ENCODE results near the gene SLAMF9. TPM values are rescaled to one million over a fixed set of nuclear protein-coding genes. Genes with fewer than 3 reads are reported as not detected.
A peak's percentile ranks its signal among the peaks of the same experiment; 100 is the strongest.

The SLAMF9 gene
- total and polyA plus RNA-seq, 8 donors: not detected

GRCh38 chr1:159993911-159994310 is 39.9 kb upstream of the SLAMF9 start:
- peaks cover 0 to 6% of the 10 kb centered on the region in 2 donors for H3K27me3 ChIP-seq
- TF ChIP-seq CTCF (IDR thresholded peaks at IDR 0.05): no peak
- H3K36me3 ChIP-seq: no peaks in the 10 kb centered on the region
- no peak overlapping the region for H3K27ac ChIP-seq
- no peak overlapping the region for H3K4me3 ChIP-seq
- ATAC-seq (no peak), DNase-seq (no peak)
- intact Hi-C loops (cut with DNase I): no loop called here
- H3K9me3 ChIP-seq: no peaks in the 10 kb centered on the region
- no peaks in the 10 kb centered on the region for H3K4me1 ChIP-seq

- intact Hi-C loops (cut with DNase I): no loop called here
- no peaks in the 10 kb centered on the region for H3K9me3 ChIP-seq
- no peaks in the 10 kb centered on the region for H3K36me3 ChIP-seq
- no peak for TF ChIP-seq CTCF (IDR thresholded peaks at IDR 0.05)
- DNase-seq: no peak
- peaks cover 0 to 6% of the 10 kb centered on the region in 2 donors for H3K27me3 ChIP-seq
- H3K4me3 ChIP-seq: no peak overlapping the region
- no peaks in the 10 kb centered on the region for H3K4me1 ChIP-seq
- ATAC-seq: peak; percentile 18
- peak overlapping the region in 1 of 2 donors; percentile 31 for H3K27ac ChIP-seq
These were observed 38.1 kb upstream of the SLAMF9 start for GRCh38 chr1:159992161-159992560.

GRCh38 chr1:159991513-159991912 is 37.5 kb upstream of the SLAMF9 start:
- intact Hi-C loops (cut with DNase I): no loop called here
- DNase-seq (no peak), ATAC-seq (peak; percentile 87)
- Histone ChIP-seq H3K27me3 (peaks cover 0 to 6% of the 10 kb centered on the region in 2 donors), H3K9me3 (no peaks in the 10 kb centered on the region), H3K36me3 (no peaks in the 10 kb centered on the region), H3K4me1 (no peaks in the 10 kb centered on the region), H3K27ac (peak overlapping the region in 1 of 2 donors; percentile 31), H3K4me3 (no peak overlapping the region)
- TF ChIP-seq CTCF (IDR thresholded peaks at IDR 0.05): no peak

- H3K9me3 ChIP-seq: no peaks in the 10 kb centered on the region
- DNase-seq (no peak), ATAC-seq (no peak)
- no peaks in the 10 kb centered on the region for H3K4me1 ChIP-seq
- no peaks in the 10 kb centered on the region for H3K36me3 ChIP-seq
- H3K27ac ChIP-seq: no peak overlapping the region
- intact Hi-C loops (cut with DNase I): no loop called here
- no peak for TF ChIP-seq CTCF (IDR thresholded peaks at IDR 0.05)
- H3K4me3 ChIP-seq: no peak overlapping the region
- peaks cover 0 to 6% of the 10 kb centered on the region in 2 donors for H3K27me3 ChIP-seq
These were observed 36.0 kb upstream of the SLAMF9 start for GRCh38 chr1:159990005-159990404.

- H3K36me3 ChIP-seq: no peaks in the 10 kb centered on the region
- H3K4me1 ChIP-seq: no peaks in the 10 kb centered on the region
- DNase-seq (no peak), ATAC-seq (no peak)
- H3K9me3 ChIP-seq: no peaks in the 10 kb centered on the region
- no peak for TF ChIP-seq CTCF (IDR thresholded peaks at IDR 0.05)
- H3K27me3 ChIP-seq: peaks cover 0 to 6% of the 10 kb centered on the region in 2 donors
- intact Hi-C loops (cut with DNase I): no loop called here
- H3K27ac ChIP-seq: no peak overlapping the region
- H3K4me3 ChIP-seq: no peak overlapping the region
These were observed 35.5 kb upstream of the SLAMF9 start for GRCh38 chr1:159989581-159989980.
